Measurements from ENCODE around the gene PRKAR2B. TPM values are rescaled to one million over a fixed set of nuclear protein-coding genes. Genes with fewer than 3 reads are reported as not detected.

The PRKAR2B gene
- total and polyA plus RNA-seq, 2 experiments from 2014 or later: 14.8 to 31.5 TPM

DNA sequence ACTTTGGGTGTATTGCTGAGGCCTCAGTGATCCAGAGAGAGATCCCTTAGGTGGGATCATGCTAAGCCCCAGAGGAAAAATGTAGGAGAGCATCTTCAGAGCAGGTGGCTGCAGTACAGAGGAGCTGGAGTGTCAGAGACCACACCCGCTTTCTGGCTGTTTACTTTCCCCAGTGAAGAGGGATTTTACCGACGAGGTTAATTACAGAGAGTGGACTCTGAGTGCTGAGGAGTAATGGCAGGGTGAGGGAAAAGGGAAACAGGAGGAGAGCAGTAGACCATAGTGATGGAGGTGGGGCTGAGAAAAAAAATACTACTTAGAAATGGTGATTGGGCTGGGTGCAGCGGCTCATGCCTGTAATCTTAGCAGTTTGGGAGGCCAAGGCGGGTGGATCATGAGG lies 81.0 kb downstream of the PRKAR2B start:
- no peak overlapping the region for H3K27ac ChIP-seq
- no peaks in the 10 kb centered on the region for H3K9me2 ChIP-seq (replicated peaks; ENCODE audit: insufficient read depth)
- H2AFZ ChIP-seq: no peak overlapping the region
- H3K27me3 ChIP-seq: no peaks in the 10 kb centered on the region
- no peak overlapping the region for H3K4me3 ChIP-seq
- DNase-seq (ENCODE audit: low spot score): no peak
- peaks cover 6% of the 10 kb centered on the region for H3K4me1 ChIP-seq (ENCODE audit: insufficient read depth)
- TF ChIP-seq, protein P1, sequence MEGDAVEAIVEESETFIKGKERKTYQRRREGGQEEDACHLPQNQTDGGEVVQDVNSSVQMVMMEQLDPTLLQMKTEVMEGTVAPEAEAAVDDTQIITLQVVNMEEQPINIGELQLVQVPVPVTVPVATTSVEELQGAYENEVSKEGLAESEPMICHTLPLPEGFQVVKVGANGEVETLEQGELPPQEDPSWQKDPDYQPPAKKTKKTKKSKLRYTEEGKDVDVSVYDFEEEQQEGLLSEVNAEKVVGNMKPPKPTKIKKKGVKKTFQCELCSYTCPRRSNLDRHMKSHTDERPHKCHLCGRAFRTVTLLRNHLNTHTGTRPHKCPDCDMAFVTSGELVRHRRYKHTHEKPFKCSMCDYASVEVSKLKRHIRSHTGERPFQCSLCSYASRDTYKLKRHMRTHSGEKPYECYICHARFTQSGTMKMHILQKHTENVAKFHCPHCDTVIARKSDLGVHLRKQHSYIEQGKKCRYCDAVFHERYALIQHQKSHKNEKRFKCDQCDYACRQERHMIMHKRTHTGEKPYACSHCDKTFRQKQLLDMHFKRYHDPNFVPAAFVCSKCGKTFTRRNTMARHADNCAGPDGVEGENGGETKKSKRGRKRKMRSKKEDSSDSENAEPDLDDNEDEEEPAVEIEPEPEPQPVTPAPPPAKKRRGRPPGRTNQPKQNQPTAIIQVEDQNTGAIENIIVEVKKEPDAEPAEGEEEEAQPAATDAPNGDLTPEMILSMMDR (IDR thresholded peaks at IDR 0.05; ENCODE audit: poor library complexity): no peak
- TF ChIP-seq EZH2phosphoT487 (IDR thresholded peaks at IDR 0.05; ENCODE audit: low read depth, severe bottlenecking, unreplicated experiment): no peak
- TF ChIP-seq EZH2 (IDR thresholded peaks at IDR 0.05; ENCODE audit: borderline replicate concordance): no peak
- H4K20me1 ChIP-seq (ENCODE audit: insufficient read depth, poor library complexity, severe bottlenecking): no peaks in the 10 kb centered on the region
- WGBS (ENCODE audit: low lambda C conversion rate, missing lambda C conversion rate): 62% methylated on average over 5 of the region's 5 CpGs
- H3K9me3 ChIP-seq (ENCODE audit: low read depth): no peaks in the 10 kb centered on the region
- no peak overlapping the region for H3K4me2 ChIP-seq
- H3K79me2 ChIP-seq: no peaks in the 10 kb centered on the region
- H3K36me3 ChIP-seq (replicated peaks; ENCODE audit: insufficient read depth, low read depth): no peaks in the 10 kb centered on the region

DNA sequence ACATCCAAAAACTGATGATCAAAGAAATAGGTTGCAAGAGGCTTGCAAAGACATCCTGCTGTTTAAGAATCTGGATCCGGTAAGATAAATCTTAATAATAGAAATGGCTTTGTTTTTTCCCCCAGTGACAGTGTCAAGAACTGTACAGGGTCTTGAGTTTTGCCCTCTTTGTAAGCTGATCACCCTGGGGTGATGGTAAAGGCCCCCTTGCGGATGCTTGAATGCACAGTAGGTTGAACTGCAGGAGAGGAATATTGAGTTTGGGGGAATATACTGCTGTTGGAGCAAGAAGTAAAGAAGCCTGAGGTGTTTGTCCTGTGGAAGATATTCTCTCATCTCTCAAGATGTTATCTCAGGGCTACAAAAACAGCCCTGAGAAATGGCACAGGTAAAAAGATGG lies 83.7 kb downstream of the PRKAR2B start:
- Histone ChIP-seq H3K27me3 (no peaks in the 10 kb centered on the region), H3K4me2 (no peak overlapping the region), H4K20me1 (ENCODE audit: insufficient read depth, poor library complexity, severe bottlenecking) (no peaks in the 10 kb centered on the region), H3K4me1 (ENCODE audit: insufficient read depth) (no peaks in the 10 kb centered on the region), H3K9me2 (replicated peaks; ENCODE audit: insufficient read depth) (no peaks in the 10 kb centered on the region), H3K27ac (no peak overlapping the region), H3K4me3 (no peak overlapping the region), H2AFZ (no peak overlapping the region), H3K79me2 (no peaks in the 10 kb centered on the region), H3K9me3 (ENCODE audit: low read depth) (no peaks in the 10 kb centered on the region), H3K36me3 (replicated peaks; ENCODE audit: insufficient read depth, low read depth) (no peaks in the 10 kb centered on the region)
- WGBS (ENCODE audit: low lambda C conversion rate, missing lambda C conversion rate): 96% methylated on average over 2 of the region's 2 CpGs
- TF ChIP-seq EZH2 (IDR thresholded peaks at IDR 0.05; ENCODE audit: borderline replicate concordance) (no peak), EZH2phosphoT487 (IDR thresholded peaks at IDR 0.05; ENCODE audit: low read depth, severe bottlenecking, unreplicated experiment) (no peak)
- TF ChIP-seq, protein P1 (IDR thresholded peaks at IDR 0.05; ENCODE audit: poor library complexity): no peak
- DNase-seq (ENCODE audit: low spot score): no peak

GRCh38 chr7:107128748-107129147 lies 84.2 kb downstream of the PRKAR2B start:
- Histone ChIP-seq H3K36me3 (replicated peaks; ENCODE audit: insufficient read depth, low read depth) (no peaks in the 10 kb centered on the region), H3K4me3 (no peak overlapping the region), H2AFZ (no peak overlapping the region), H3K27ac (no peak overlapping the region), H3K9me3 (ENCODE audit: low read depth) (no peaks in the 10 kb centered on the region), H3K9me2 (replicated peaks; ENCODE audit: insufficient read depth) (no peaks in the 10 kb centered on the region), H3K4me2 (no peak overlapping the region), H3K27me3 (no peaks in the 10 kb centered on the region), H4K20me1 (ENCODE audit: insufficient read depth, poor library complexity, severe bottlenecking) (no peaks in the 10 kb centered on the region), H3K79me2 (no peaks in the 10 kb centered on the region), H3K4me1 (ENCODE audit: insufficient read depth) (no peaks in the 10 kb centered on the region)
- WGBS (ENCODE audit: low lambda C conversion rate, missing lambda C conversion rate): 93% methylated on average over 3 of the region's 3 CpGs
- DNase-seq (ENCODE audit: low spot score): no peak
- TF ChIP-seq, protein P1 (IDR thresholded peaks at IDR 0.05; ENCODE audit: poor library complexity): no peak
- no peak for TF ChIP-seq EZH2phosphoT487 (IDR thresholded peaks at IDR 0.05; ENCODE audit: low read depth, severe bottlenecking, unreplicated experiment)

Measured in hepatocyte (in vitro differentiated cells).